Effector CD4-positive, alpha-beta T cell (primary cell): Measurements from ENCODE around the gene PLS3.
"Not testable (repeated sequence)": the region's sequence is repeated elsewhere in the genome, so short reads cannot be mapped to it uniquely, and the experiment has no call there.

Source experiments
- DNase-seq: peaks from one replicate; pipeline ENCODE4 v3.0.0-alpha.2; 2020

PLS3 gene

GRCh38 chrX:115616943-115617563, 56.1 kb downstream of the PLS3 start:
- no peak for DNase-seq

- DNase-seq = no peak
These were observed 61.6 kb downstream of the PLS3 start for GRCh38 chrX:115622534-115622933.

- no peak for DNase-seq
These were observed 63.9 kb downstream of the PLS3 start for GRCh38 chrX:115624916-115625315.

GRCh38 chrX:115625572-115626301, 64.8 kb downstream of the PLS3 start:
- DNase-seq = no peak

GRCh38 chrX:115630204-115630603, 69.2 kb downstream of the PLS3 start:
- DNase-seq = no peak

GRCh38 chrX:115632455-115632854, 71.5 kb downstream of the PLS3 start:
- no peak for DNase-seq

GRCh38 chrX:115633397-115633796, 72.4 kb downstream of the PLS3 start:
- not testable (repeated sequence) for DNase-seq

- DNase-seq = no peak
These were observed 78.4 kb downstream of the PLS3 start for GRCh38 chrX:115639334-115639880.

- DNase-seq = no peak
These were observed 81.3 kb downstream of the PLS3 start for GRCh38 chrX:115642311-115642710.

- DNase-seq = peak; percentile 16
These were observed 82.0 kb downstream of the PLS3 start for GRCh38 chrX:115642895-115643530.

GRCh38 chrX:115644397-115644796, 83.4 kb downstream of the PLS3 start:
- DNase-seq = not testable (repeated sequence)

- no peak for DNase-seq
These were observed 88.6 kb downstream of the PLS3 start for GRCh38 chrX:115649461-115650063.

- no peak for DNase-seq
These were observed 89.5 kb downstream of the PLS3 start for GRCh38 chrX:115650449-115650848.

GRCh38 chrX:115650916-115651315, 89.9 kb downstream of the PLS3 start:
- no peak for DNase-seq

- no peak for DNase-seq
These were observed 91.2 kb downstream of the PLS3 start for GRCh38 chrX:115652221-115652620.

GRCh38 chrX:115665122-115665521, 104.1 kb downstream of the PLS3 start:
- no peak for DNase-seq

GRCh38 chrX:115679460-115679859, 118.5 kb downstream of the PLS3 start:
- no peak for DNase-seq

- DNase-seq = no peak
These were observed 126.6 kb downstream of the PLS3 start for GRCh38 chrX:115687595-115687994.

- no peak for DNase-seq
These were observed 129.0 kb downstream of the PLS3 start for GRCh38 chrX:115689931-115690330.

GRCh38 chrX:115690511-115691216, 129.7 kb downstream of the PLS3 start:
- peak; percentile 23 for DNase-seq

- no peak for DNase-seq
These were observed 132.5 kb downstream of the PLS3 start for GRCh38 chrX:115693476-115693875.

GRCh38 chrX:115694028-115694427, 133.1 kb downstream of the PLS3 start:
- no peak for DNase-seq

GRCh38 chrX:115696039-115696438, 135.1 kb downstream of the PLS3 start:
- DNase-seq = no peak
